SK-MEL-5 (cell line): ENCODE data around the gene TIMM13. TPM values are rescaled to one million over a fixed set of nuclear protein-coding genes. Genes with fewer than 3 reads are reported as not detected.

ENCODE experiments used
- DNase-seq: peaks from one replicate; pipeline ENCODE4 v3.0.0-alpha.2; 2016; ENCODE audit warnings: low read depth, low spot score
- in situ Hi-C: cut with HindIII; loops from 2 replicates; pipeline ENCODE4 v1.10.0; 2016; ENCODE audit warnings: low sequenced_read_pairs, high pct_unique_total_duplicates, low pct_unique_long_range_greater_than_20kb
- total RNA-seq: library from RNA; depleted of rRNA; stranded (reverse); fragments of >200 nt; shearing (Covaris generic); gene quantifications from 2 replicates; pipeline ENCODE4 v1.2.3, GENCODE V29; 2014

TIMM13 gene
- total RNA-seq, 1 experiment from 2014 or later, result 52.3 TPM

DNA sequence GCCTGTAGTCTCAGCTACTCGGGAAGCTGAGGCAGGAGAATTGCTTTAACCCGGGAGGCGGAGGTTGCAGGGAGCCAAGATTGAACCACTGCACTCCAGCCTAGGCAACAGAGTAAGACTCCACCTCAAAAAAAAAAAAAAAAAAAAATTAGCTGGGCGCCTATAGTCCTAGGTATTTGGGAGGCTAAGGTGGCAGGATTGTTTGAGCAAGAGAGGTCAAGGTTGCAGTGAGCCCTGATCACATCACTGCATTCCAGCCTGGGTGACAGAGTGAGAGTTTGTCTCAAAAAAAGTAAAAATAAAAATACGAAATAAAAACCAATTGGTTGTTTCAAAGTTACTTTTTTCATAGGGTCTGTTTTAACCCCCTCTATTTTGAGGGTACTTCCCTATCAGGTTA lies 30.7 kb upstream of the TIMM13 start:
- in situ Hi-C loops, result no loop called here
- no peak for DNase-seq

DNA sequence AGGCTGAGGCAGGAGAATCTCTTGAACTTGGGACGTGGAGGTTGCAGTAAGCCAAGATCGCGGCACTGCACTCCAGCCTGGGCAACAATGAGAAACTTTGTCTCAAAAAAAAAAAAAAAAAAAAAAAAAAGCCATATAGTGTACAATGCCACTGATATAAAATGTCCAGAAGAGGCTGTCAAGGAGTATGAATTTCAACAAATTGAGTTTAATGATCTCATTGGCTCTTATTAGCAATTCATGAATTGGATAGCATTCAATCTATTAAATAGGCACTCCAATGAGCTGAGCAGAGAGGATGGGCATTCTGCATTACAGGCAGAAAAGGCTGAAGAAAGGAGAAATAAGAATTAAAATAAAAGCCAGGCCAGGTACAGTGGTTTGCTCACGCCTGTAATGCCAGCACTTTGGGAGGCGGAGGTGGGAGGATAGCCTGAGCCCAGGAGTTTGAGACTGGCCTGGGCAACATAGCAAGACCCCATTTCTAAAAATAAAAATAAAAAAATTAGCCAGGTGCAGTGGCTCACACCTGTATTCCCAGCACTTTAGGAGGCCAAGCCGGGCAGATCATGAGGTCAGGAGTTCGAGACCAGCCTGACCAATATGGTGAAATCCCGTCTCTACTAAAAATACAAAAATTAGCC lies 30.1 kb upstream of the TIMM13 start:
- in situ Hi-C loops, result no loop called here
- DNase-seq, result no peak

- in situ Hi-C loops, result no loop called here
- no peak for DNase-seq
These were observed 28.6 kb upstream of the TIMM13 start for GRCh38 chr19:2455851-2456570.

DNA sequence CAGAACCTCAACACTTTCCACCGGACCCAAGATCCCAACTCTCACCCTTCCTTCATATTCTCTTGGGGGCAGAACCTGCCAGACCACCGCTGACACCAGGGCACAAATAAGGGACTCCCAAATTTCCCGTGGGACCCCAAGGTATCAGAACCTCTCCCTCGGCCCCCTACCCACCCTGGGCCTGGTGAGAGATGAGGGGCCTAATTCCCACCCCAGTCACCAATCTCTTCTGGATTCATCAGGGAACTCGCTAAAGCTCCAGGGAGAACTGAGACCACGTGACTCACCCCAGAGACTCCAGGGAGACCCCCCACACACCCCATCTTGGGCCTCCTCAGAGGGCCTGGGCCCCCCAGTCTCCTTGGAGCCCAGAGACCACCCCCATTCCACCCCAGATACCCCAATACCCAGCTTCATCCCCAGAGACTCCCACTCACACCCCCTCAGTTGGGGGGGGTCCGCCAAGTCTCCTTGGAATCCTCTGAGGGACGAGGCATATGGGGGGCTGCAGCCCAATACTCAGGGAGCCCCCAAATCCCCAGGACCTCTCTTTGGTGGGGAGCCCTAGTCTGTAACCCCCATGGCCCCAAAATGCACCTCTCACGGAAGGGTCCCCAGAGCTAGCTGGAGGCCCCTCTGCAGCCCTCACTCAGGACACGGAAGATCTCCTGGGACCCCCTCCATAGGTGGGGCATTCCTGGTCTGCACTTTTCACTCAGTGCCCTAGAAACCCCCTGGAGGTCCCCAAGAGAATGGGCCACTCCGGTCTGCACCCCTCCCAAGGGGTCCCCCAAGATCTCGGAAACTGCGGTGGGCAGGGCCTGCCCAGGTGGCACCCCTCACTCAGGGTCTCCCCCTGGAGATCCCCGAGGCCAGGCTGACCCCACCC lies 27.8 kb upstream of the TIMM13 start:
- in situ Hi-C loops, result no loop called here
- DNase-seq, result no peak

DNA sequence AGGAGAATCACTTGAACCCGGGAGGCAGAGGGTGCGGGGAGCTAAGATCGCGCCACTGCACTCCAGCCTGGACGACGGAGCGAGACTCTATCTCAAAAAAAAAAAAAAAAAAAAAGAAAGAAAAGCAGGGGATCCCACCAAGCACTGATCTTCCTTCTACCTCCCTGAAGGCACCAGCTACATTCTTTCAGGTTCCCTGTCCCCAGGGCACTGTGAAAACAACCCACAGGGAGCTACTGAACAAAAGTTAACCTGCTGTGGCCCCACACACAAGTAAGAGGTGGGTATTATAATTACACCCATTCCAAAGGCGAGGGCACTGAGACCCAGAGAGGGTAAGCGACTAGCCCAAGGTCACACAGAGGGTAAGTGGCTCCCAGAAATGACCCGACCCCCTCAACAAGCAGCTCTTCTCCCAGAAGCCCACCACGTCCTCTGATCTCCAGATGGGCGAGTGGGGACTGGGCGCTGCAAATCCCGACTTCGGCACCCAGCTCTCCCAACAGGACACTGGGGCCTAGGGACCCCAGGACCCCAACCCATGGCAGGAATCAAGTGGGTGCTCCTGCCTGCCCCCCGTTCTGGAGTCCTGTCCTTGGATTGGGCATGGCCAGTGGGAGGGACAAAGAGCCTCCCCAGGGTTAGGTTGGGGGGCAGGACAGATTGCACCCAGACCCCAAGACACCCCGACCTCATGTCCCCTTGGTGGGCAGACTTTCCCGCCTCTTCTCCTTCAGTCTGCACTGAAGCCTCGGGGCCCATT lies 27.0 kb upstream of the TIMM13 start:
- DNase-seq, result no peak
- in situ Hi-C loops, result no loop called here

GRCh38 chr19:2453431-2454025 lies 26.1 kb upstream of the TIMM13 start:
- in situ Hi-C loops, result no loop called here
- DNase-seq, result no peak

GRCh38 chr19:2451741-2452140 lies 24.4 kb upstream of the TIMM13 start:
- in situ Hi-C loops, result no loop called here
- no peak for DNase-seq

- no peak for DNase-seq
- in situ Hi-C loops, result no loop called here
These were observed 23.8 kb upstream of the TIMM13 start for GRCh38 chr19:2451138-2451537.

DNA sequence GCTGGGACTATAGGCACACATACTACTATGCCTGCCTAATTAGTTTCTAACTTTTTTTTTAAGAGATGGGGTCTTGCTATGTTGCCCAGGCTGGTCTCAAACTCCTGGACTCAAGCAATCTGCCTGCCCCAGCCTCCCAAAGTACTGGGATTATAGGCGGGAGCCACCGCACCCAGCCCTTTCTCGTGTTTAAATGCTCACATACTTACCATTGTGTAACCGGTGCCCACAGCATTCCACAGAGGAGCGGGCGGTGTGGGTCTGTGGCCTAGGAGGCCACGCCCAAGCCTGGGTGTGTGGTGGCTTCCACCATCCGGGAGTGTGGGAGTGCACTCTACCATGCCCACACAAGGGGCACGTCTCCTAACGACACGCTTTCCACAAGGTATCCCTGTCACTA lies 21.6 kb upstream of the TIMM13 start:
- no peak for DNase-seq
- in situ Hi-C loops, result no loop called here

GRCh38 chr19:2446381-2446780 lies 19.0 kb upstream of the TIMM13 start:
- in situ Hi-C loops, result no loop called here
- DNase-seq, result no peak

- in situ Hi-C loops, result no loop called here
- DNase-seq, result no peak
These were observed 17.0 kb upstream of the TIMM13 start for GRCh38 chr19:2444251-2445002.

- in situ Hi-C loops, result no loop called here
- DNase-seq, result no peak
These were observed 16.4 kb upstream of the TIMM13 start for GRCh38 chr19:2443785-2444182.

GRCh38 chr19:2443116-2443784 lies 15.9 kb upstream of the TIMM13 start:
- in situ Hi-C loops, result no loop called here
- DNase-seq, result no peak

DNA sequence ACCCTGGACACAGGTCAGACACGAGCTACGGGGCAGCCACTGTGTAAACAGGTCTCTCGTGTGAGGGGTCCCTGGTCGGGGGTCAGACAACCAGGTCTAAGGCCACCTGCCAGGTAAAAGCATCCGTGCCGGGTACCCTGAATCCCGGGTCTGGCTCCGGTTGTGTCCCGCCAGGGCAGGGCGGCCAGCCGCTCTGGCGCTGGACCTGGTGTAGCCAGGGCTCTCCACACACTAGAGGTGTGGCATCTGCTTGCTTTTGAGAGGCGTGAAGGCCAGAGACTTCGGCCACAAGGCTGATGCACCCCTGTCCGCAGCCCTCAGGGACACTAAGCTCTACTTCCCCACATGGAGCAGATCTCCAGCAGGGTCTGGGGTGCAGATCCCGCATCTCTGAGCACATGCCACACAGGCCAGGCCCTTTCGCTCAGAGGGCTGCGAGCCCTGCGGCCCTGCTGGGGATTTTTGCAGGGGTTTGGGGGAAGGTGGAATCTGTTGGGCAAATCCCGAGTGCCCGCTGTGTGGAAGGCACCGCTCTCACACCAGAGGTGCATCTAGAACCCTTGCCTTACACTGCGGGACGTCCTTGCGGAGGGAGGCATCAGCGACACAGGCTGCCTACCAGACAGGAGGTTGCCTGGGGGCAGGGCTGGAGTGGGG lies 13.8 kb upstream of the TIMM13 start:
- no peak for DNase-seq
- in situ Hi-C loops, result no loop called here

GRCh38 chr19:2440515-2440914 lies 13.1 kb upstream of the TIMM13 start:
- no peak for DNase-seq
- in situ Hi-C loops, result no loop called here

- no peak for DNase-seq
- in situ Hi-C loops, result no loop called here
These were observed 10.8 kb upstream of the TIMM13 start for GRCh38 chr19:2438178-2438577.
